Activated CD4-positive, alpha-beta T cell treated with anti-CD3 and anti-CD28 coated beads for 24 hours (primary cell): ENCODE results near the gene CTRL.
"Not testable (repeated sequence)": the region's sequence is repeated elsewhere in the genome, so short reads cannot be mapped to it uniquely, and the experiment has no call there.

Source experiments
- DNase-seq, 2 donors: peaks; one replicate each; pipeline ENCODE4 v3.0.0-alpha.2; 2020; ENCODE audit warnings: low read depth in 2 of 2

CTRL gene

GRCh38 chr16:67931712-67932461 is at the start of gene CTRL:
Gene CTRL, minus strand, starts transcription at chr16:67931862. Its CDS starts 10 bp downstream, at chr16:67931852.
- DNase-seq: no peak

- no peak for DNase-seq
These were observed 48.5 kb upstream of the CTRL start, which contains the start of gene DPEP3 for GRCh38 chr16:67979955-67980678. Gene DPEP3, minus strand, starts transcription at chr16:67980499. Its CDS starts 119 bp downstream, at chr16:67980380.

GRCh38 chr16:67977469-67978227 is 46.0 kb upstream of the CTRL start:
- DNase-seq: no peak

- no peak for DNase-seq
These were observed 45.3 kb upstream of the CTRL start for GRCh38 chr16:67977005-67977404.

- DNase-seq: no peak
These were observed 44.5 kb upstream of the CTRL start for GRCh38 chr16:67976205-67976604.

- no peak for DNase-seq
These were observed 43.9 kb upstream of the CTRL start for GRCh38 chr16:67975321-67976105.

GRCh38 chr16:67972285-67972684 is 40.6 kb upstream of the CTRL start:
- DNase-seq: not testable (repeated sequence)

GRCh38 chr16:67971111-67971510 is 39.4 kb upstream of the CTRL start:
- DNase-seq: no peak

- no peak for DNase-seq
These were observed 37.8 kb upstream of the CTRL start for GRCh38 chr16:67969254-67970039.

GRCh38 chr16:67968400-67969253 is 37.0 kb upstream of the CTRL start, which contains the start of gene SLC12A4:
Gene SLC12A4, minus strand, starts transcription at chr16:67968637. Its CDS starts 84 bp downstream, at chr16:67968553.
- DNase-seq: peak; percentile 82 to 84

- DNase-seq: no peak
These were observed 36.3 kb upstream of the CTRL start for GRCh38 chr16:67967958-67968399.

GRCh38 chr16:67967183-67967957 is 35.7 kb upstream of the CTRL start:
- DNase-seq: no peak

- DNase-seq: no peak
These were observed 35.0 kb upstream of the CTRL start for GRCh38 chr16:67966549-67967182.

GRCh38 chr16:67965668-67966548 is 34.2 kb upstream of the CTRL start:
- DNase-seq: no peak

GRCh38 chr16:67964477-67965131 is 32.9 kb upstream of the CTRL start:
- no peak for DNase-seq

GRCh38 chr16:67963662-67964321 is 32.1 kb upstream of the CTRL start:
- DNase-seq: no peak
